ENCODE results near the gene RXFP3. TPM values are rescaled to one million over a fixed set of nuclear protein-coding genes. Genes with fewer than 3 reads are reported as not detected.

The RXFP3 gene
- total RNA-seq, 4 donors from 2014 or later, result not detected

DNA sequence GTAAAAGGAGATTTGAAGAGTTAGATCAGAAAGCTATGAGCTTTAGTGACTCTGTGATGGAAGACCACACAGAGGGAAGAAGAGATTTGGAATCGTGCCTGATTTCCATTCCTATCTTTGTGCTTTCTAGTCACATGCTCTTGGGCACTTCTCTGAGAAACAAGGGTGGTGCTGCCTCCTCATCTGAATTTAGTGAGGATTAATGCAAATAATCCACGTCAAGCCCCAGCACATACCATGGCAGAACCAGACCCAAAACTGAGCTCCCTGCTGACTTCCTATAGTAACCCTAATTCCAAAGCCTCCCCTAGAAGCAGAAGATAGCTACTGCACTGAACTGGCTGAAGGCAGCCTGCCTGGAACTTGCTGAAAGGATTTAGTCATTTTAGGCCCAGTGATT is 30.6 kb downstream of the RXFP3 start:
- Histone ChIP-seq H3K27ac (no peak overlapping the region), H3K27me3 (no peaks in the 10 kb centered on the region), H3K36me3 (no peaks in the 10 kb centered on the region), H3K9me3 (no peaks in the 10 kb centered on the region), H3K4me3 (no peak overlapping the region), H3K4me1 (no peaks in the 10 kb centered on the region)
- DNase-seq, result no peak
- TF ChIP-seq POLR2A (IDR thresholded peaks at IDR 0.05), result no peak
- no peak for TF ChIP-seq CTCF (IDR thresholded peaks at IDR 0.05)

- Histone ChIP-seq H3K4me3 (no peak overlapping the region), H3K36me3 (no peaks in the 10 kb centered on the region), H3K9me3 (no peaks in the 10 kb centered on the region), H3K27me3 (no peaks in the 10 kb centered on the region), H3K4me1 (no peaks in the 10 kb centered on the region), H3K27ac (no peak overlapping the region)
- TF ChIP-seq CTCF (IDR thresholded peaks at IDR 0.05) (no peak), POLR2A (IDR thresholded peaks at IDR 0.05) (no peak)
- no peak for DNase-seq
These were observed 32.2 kb downstream of the RXFP3 start for GRCh38 chr5:33968211-33969005.

DNA sequence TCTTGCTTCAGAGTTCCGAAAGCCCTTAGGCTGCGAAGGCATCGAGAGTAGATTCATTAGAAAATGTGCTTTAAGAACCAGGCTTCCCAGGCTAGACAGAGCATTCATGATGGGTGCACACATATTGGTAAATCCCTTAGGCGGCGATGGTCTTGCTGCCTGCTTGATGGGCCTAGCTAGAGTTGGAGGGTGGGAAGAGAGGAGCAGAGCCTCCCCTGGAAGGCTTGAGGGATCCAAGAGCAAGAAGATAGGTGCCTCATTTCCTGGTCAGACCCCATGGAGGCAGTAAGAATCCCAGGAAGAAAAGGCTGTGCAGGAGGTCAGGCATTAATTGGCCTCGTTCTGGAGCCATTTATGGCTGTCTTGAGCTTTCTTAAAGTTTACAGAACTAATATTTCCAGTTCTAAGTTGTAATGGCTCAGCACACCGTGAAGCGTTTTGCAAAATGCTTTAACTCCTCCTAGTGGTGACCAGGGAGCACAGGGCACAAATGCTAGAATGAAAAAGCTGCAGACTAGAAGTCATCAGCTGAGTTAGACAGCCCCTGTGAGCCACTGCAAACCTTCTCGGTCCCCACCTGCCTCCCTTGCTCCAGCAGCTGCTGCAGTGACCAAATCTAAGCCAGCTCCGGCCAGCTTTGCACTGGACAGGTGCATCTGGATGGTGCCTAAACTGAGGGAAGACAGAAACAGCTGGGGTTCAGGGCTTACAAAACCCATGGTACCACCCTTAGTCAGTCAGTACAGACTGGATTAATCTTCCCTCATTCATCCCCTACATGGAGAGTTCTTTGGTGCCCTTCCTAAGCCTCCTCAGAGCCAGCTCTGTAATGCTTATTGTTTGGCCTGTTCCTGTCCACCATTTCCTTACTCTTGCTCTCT is 33.6 kb downstream of the RXFP3 start:
- Histone ChIP-seq H3K27me3 (no peaks in the 10 kb centered on the region), H3K27ac (no peak overlapping the region), H3K36me3 (no peaks in the 10 kb centered on the region), H3K9me3 (no peaks in the 10 kb centered on the region), H3K4me1 (no peaks in the 10 kb centered on the region), H3K4me3 (no peak overlapping the region)
- no peak for DNase-seq
- TF ChIP-seq POLR2A (IDR thresholded peaks at IDR 0.05) (no peak), CTCF (IDR thresholded peaks at IDR 0.05) (peak in 4 of 6 experiments; percentile 32 to 41 (median 38))

- TF ChIP-seq CTCF (IDR thresholded peaks at IDR 0.05) (no peak), POLR2A (IDR thresholded peaks at IDR 0.05) (no peak)
- Histone ChIP-seq H3K36me3 (no peaks in the 10 kb centered on the region), H3K4me1 (peaks cover 0 to 6% (median 0%) of the 10 kb centered on the region in 4 donors), H3K9me3 (no peaks in the 10 kb centered on the region), H3K27ac (no peak overlapping the region), H3K27me3 (no peaks in the 10 kb centered on the region), H3K4me3 (no peak overlapping the region)
- DNase-seq, result no peak
These were observed 37.1 kb downstream of the RXFP3 start for GRCh38 chr5:33973271-33973670.

GRCh38 chr5:33975852-33976251 is 39.7 kb downstream of the RXFP3 start:
- no peaks in the 10 kb centered on the region for H3K27me3 ChIP-seq
- TF ChIP-seq CTCF (IDR thresholded peaks at IDR 0.05), result no peak
- no peak for TF ChIP-seq POLR2A (IDR thresholded peaks at IDR 0.05)
- DNase-seq, result no peak
- no peak overlapping the region for H3K27ac ChIP-seq
- no peaks in the 10 kb centered on the region for H3K9me3 ChIP-seq
- H3K4me3 ChIP-seq, result no peak overlapping the region
- peaks cover 0 to 6% (median 0%) of the 10 kb centered on the region in 4 donors for H3K4me1 ChIP-seq
- H3K36me3 ChIP-seq, result no peaks in the 10 kb centered on the region

Data from Peyer's patch (tissue), 4 donors.